HepG2 (cell line): Measurements from ENCODE around the gene ABCA3. TPM values are rescaled to one million over a fixed set of nuclear protein-coding genes. Genes with fewer than 3 reads are reported as not detected.

Experiments
- ATAC-seq: fragments of 200-7000 bp; cut with Tn5 transposase; 3 replicates; pipeline ENCODE4 v1.9.1; 2020; ENCODE audit warnings: mild to moderate bottlenecking, moderate library complexity
- BruUV-seq: library from RNA; stranded (reverse); fragments of 400-500 nt; replicated peaks from 2 replicates; lab custom pipeline; 2021; lab: Mats Ljungman, UMichigan
- CTCF ChIA-PET: fragments of 300-600 bp; formaldehyde crosslinking; extraction: SDS; loops from one replicate; lab custom pipeline; 2021; ENCODE audit warnings: low total read pairs, inconsistent platforms, low intra/inter-chr PET ratio; lab: Yijun Ruan, JAX
- POLR2A ChIA-PET: fragments of 350-600 bp; sonication (Branson Sonifier 250); formaldehyde crosslinking; loops from one replicate; lab custom pipeline; 2020; ENCODE audit warnings: antibody characterized with exemption, inconsistent platforms; lab: Yijun Ruan, JAX
- DNase-seq: peaks from one replicate; pipeline ENCODE4 v3.0.0-alpha.2; 2015; ENCODE audit warnings: low spot score
- FAIRE-seq: peaks from 3 replicates; lab custom pipeline; 2011; peaks lifted over from hg19 to GRCh38; lab: Jason Lieb, UNC
- H2AFZ ChIP-seq: one replicate; pipeline ENCODE4 v1.6.1; 2011; ENCODE audit warnings: low read length, inconsistent platforms
- H3K27ac ChIP-seq: fragments of 300-600 bp; 3 replicates; pipeline ENCODE4 v1.8.0; 2011; ENCODE audit warnings: mixed run types, mild to moderate bottlenecking, mixed read lengths, low read length, inconsistent platforms; ENCODE audit not compliant: insufficient read depth; ENCODE audit errors: extremely low read length
- H3K27me3 ChIP-seq, 2 experiments: fragments of 200-600 bp in 1 of 2; 2 replicates in 1 of 2; 3 replicates in 1 of 2; pipeline versions ENCODE4 v1.6.0 to v1.8.0; 2011; ENCODE audit warnings: low read length in 2 of 2, mild to moderate bottlenecking in 2 of 2, moderate library complexity in 2 of 2, inconsistent platforms in 1 of 2; ENCODE audit not compliant: insufficient read depth in 2 of 2, control insufficient read depth in 1 of 2
- H3K36me3 ChIP-seq, 2 experiments: fragments of 200-600 bp in 1 of 2; replicated peaks in 1 of 2; 2 replicates in 1 of 2; 3 replicates in 1 of 2; pipeline versions ENCODE4 v1.5.1 to v1.8.0; 2011; ENCODE audit warnings: low read length in 2 of 2, inconsistent platforms in 1 of 2; ENCODE audit not compliant: insufficient read depth in 2 of 2, control insufficient read depth in 1 of 2
- H3K4me1 ChIP-seq: 2 replicates; pipeline ENCODE4 v1.5.1; 2012; ENCODE audit warnings: low read length, inconsistent platforms; ENCODE audit not compliant: insufficient read depth
- H3K4me2 ChIP-seq: 2 replicates; pipeline ENCODE4 v1.6.0; 2011; ENCODE audit warnings: low read depth, low read length, inconsistent platforms
- H3K4me3 ChIP-seq, 3 experiments: fragments of 200-600 bp in 1 of 3; sonication (generic), shearing (Covaris generic) in 1 of 3; replicated peaks in 1 of 3; 2 replicates each; pipeline ENCODE4 v1.5.1; 2011 to 2016; ENCODE audit warnings: low read length in 3 of 3, inconsistent platforms in 2 of 3, low read depth in 2 of 3, mild to moderate bottlenecking in 2 of 3, control low read depth in 1 of 3, mixed read lengths in 1 of 3; ENCODE audit not compliant: insufficient read depth in 1 of 3
- H3K79me2 ChIP-seq: one replicate; pipeline ENCODE4 v1.6.1; 2011; ENCODE audit warnings: low read length, inconsistent platforms; ENCODE audit not compliant: insufficient read depth
- H3K9ac ChIP-seq: 2 replicates; pipeline ENCODE4 v1.6.0; 2011; ENCODE audit warnings: mild to moderate bottlenecking, low read depth, low read length, inconsistent platforms; ENCODE audit not compliant: insufficient read depth
- H3K9me3 ChIP-seq: 2 replicates; pipeline ENCODE4 v1.5.1; 2012; ENCODE audit warnings: mild to moderate bottlenecking, low read length
- H4K20me1 ChIP-seq: 2 replicates; pipeline ENCODE4 v1.6.0; 2011; ENCODE audit warnings: inconsistent platforms, mild to moderate bottlenecking, low read length, moderate library complexity; ENCODE audit not compliant: insufficient read depth
- BRD4 ChIP-seq: sonication (generic); formaldehyde crosslinking; IDR thresholded peaks from 2 replicates; pipeline ENCODE4 v1.4.0; 2020; ENCODE audit warnings: missing genetic modification reagents
- ELF4 ChIP-seq: sonication (generic); formaldehyde crosslinking; IDR thresholded peaks from 2 replicates; pipeline ENCODE4 v1.5.0; 2020; ENCODE audit warnings: missing genetic modification reagents, mild to moderate bottlenecking, moderate library complexity, borderline replicate concordance
- GTF3A ChIP-seq: sonication (generic); formaldehyde crosslinking; conservative IDR thresholded peaks from 2 replicates; pipeline ENCODE4 v1.4.0; 2020; ENCODE audit warnings: mild to moderate bottlenecking, missing genetic modification reagents
- LCORL ChIP-seq, 2 experiments: fragments of 450-650 bp in 1 of 2; sonication (generic) in 1 of 2; formaldehyde crosslinking in 1 of 2; IDR thresholded peaks; 2 replicates each; pipeline versions ENCODE4 v1.5.0 to v1.6.1; 2017 to 2020; ENCODE audit warnings: antibody characterized with exemption in 1 of 2, missing genetic modification reagents in 1 of 2
- MED1 ChIP-seq: sonication (generic); formaldehyde crosslinking; IDR thresholded peaks from 2 replicates; pipeline ENCODE4 v1.4.0; 2020; ENCODE audit warnings: missing genetic modification reagents
- PCBP1 ChIP-seq: fragments of 200-400 bp; formaldehyde crosslinking; IDR thresholded peaks from 2 replicates; pipeline ENCODE4 v1.6.1; 2017; ENCODE audit warnings: mild to moderate bottlenecking, low read depth, low read length, borderline replicate concordance
- RARA ChIP-seq: IDR thresholded peaks from 2 replicates; pipeline ENCODE4 v1.6.1; 2016; ENCODE audit warnings: missing genetic modification reagents, missing compliant biosample characterization
- SPEN ChIP-seq: sonication (generic); formaldehyde crosslinking; IDR thresholded peaks from 2 replicates; pipeline ENCODE4 v1.5.1; 2020; ENCODE audit warnings: low read depth, mild to moderate bottlenecking, missing genetic modification reagents
- ZBTB21 ChIP-seq: sonication (generic); formaldehyde crosslinking; IDR thresholded peaks from 2 replicates; pipeline ENCODE4 v1.4.0; 2020; ENCODE audit warnings: missing genetic modification reagents
- ZNF777 ChIP-seq: sonication (generic); formaldehyde crosslinking; IDR thresholded peaks from 2 replicates; pipeline ENCODE4 v1.4.0; 2020; ENCODE audit warnings: missing genetic modification reagents
- WGBS: methylation state at CpG from one replicate; pipeline ENCODE4 v1.1.6; 2017; ENCODE audit warnings: low lambda C conversion rate; 5-methylcytosine and 5-hydroxymethylcytosine counted together
- in situ Hi-C: cut with HindIII; loops from 2 replicates; pipeline ENCODE4 v1.10.0; 2017; ENCODE audit warnings: low pct_unique_long_range_greater_than_20kb; ENCODE audit not compliant: extremely low pct_ligation_motif_present
- intact Hi-C: fragments of 100-400 bp; cut with micrococcal nuclease; formaldehyde crosslinking; loops from one replicate; pipeline ENCODE4 v1.10.0; 2022; ENCODE audit not compliant: unreplicated experiment
- polyA plus RNA-seq, 8 experiments: library from polyadenylated mRNA; depleted of rRNA in 3 of 8; stranded (reverse) in 7 of 8; unstranded in 1 of 8; fragments of >200 nt; fragmentation: Illumina TruSeq in 4 of 8; extraction: Trizol in 4 of 8; gene quantifications; 2 replicates each; pipeline versions ENCODE4 v1.2.1 to v1.2.3, GENCODE V29; 2011 to 2016; ENCODE audit warnings: low read depth in 4 of 8, missing spikeins in 1 of 8, mixed read lengths in 1 of 8; ENCODE audit not compliant: insufficient read depth in 1 of 8
- total RNA-seq, 5 experiments: library from RNA; depleted of rRNA; stranded (reverse); fragments of >200 nt; fragmentation: Illumina TruSeq; extraction: Trizol; gene quantifications; 2 replicates each; pipeline ENCODE4 v1.2.3, GENCODE V29; 2016; ENCODE audit warnings: low read depth in 1 of 5
- TF ChIP-seq, protein P1 (sequence below): sonication (generic); formaldehyde crosslinking; conservative IDR thresholded peaks from 2 replicates; pipeline ENCODE4 v1.5.0; 2020; ENCODE audit warnings: missing genetic modification reagents
- TF ChIP-seq, protein P2 (sequence below): sonication (generic); formaldehyde crosslinking; IDR thresholded peaks from 2 replicates; pipeline ENCODE4 v1.4.0; 2020; ENCODE audit warnings: missing genetic modification reagents, borderline replicate concordance
- TF ChIP-seq, protein P3 (sequence below): sonication (generic); formaldehyde crosslinking; IDR thresholded peaks from 2 replicates; pipeline ENCODE4 v1.5.1; 2020; ENCODE audit warnings: missing genetic modification reagents, mild to moderate bottlenecking, borderline replicate concordance

ABCA3 gene
- total and polyA plus RNA-seq, 2 of the 13 experiments (the other 11 are each of a cell fraction or from before 2014, with no cell fraction given): 0.60 to 1.5 TPM

DNA sequence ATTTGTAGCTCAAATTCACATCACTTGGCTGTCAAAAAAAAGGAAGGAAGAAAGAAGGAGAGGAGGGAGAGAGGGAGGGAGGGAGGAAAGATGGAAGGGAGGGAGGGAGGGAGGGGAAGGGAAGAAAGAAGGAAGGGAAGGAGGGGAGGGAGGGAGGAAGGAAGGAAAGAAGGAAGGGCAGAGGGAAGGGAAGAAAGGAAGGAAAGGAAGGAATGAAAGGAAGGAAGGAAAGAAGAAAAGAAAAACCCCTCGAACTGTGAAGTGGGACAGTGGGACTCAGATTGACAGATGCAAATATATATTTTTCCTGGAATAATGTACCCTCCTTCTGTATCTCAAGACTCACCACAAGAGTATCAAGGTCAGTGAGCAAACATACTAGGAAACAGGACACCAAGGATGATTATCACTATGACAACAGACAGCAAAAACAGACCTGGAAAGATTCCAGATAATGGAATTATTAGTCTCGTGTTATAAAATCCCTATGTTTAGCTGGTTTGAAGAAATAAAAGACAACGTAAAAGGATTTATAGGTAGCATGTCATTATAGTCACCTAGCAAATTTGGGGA lies 24.2 kb upstream of the ABCA3 start:
- FAIRE-seq: no peak
- ATAC-seq: no peak
- in situ Hi-C loops: no loop called here
- WGBS: 2% methylated on average over 3 of the region's 3 CpGs
- no peak overlapping the region for H3K9ac ChIP-seq
- intact Hi-C loops: no loop called here
- no peaks in the 10 kb centered on the region for H3K4me1 ChIP-seq
- H3K27me3 ChIP-seq: peaks cover 0 to 50% of the 10 kb centered on the region in 2 experiments; a peak in 3 of 5 replicates
- CTCF ChIA-PET: no interaction called here
- no peak overlapping the region for H3K4me3 ChIP-seq
- H2AFZ ChIP-seq: no peak overlapping the region
- TF ChIP-seq BRD4 (no peak), PCBP1 (0 out of 2 replicates have a peak, but pooled peaks have one; percentile 29)
- H3K9me3 ChIP-seq: no peaks in the 10 kb centered on the region
- no peak overlapping the region for H3K27ac ChIP-seq
- no peaks in the 10 kb centered on the region for H4K20me1 ChIP-seq
- no TSS peak for BruUV-seq
- H3K36me3 ChIP-seq: no peaks in the 10 kb centered on the region
- H3K79me2 ChIP-seq: no peaks in the 10 kb centered on the region
- DNase-seq: no peak
- POLR2A ChIA-PET: no interaction called here
- no peak overlapping the region for H3K4me2 ChIP-seq

DNA sequence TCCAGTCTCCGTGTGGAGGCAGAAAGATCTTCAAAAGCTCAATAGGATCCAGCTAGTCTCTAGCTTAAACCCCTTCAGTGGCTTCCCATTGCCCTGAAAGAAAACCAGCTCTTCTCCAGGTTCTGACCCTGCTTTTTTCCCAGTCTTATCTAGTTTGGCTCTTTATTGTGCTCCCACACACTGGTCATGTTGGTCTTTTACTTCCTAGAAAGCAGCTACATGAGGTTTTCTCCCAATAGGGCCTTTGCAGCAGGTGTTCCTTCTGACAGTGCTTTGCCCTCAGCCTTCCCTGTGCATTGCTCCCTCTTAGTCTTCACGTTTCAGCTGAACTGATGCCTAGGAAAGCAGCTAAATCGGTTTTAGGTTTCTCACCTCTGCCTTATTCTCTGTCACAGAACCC lies 21.7 kb upstream of the ABCA3 start:
- Histone ChIP-seq H2AFZ (no peak overlapping the region), H3K9me3 (0 out of 2 replicates have a peak, but pooled peaks cover 2% of the 10 kb centered on the region), H3K27me3 (peaks cover 0 to 44% of the 10 kb centered on the region in 2 experiments; a peak in 2 of 5 replicates), H3K4me3 (no peak overlapping the region), H3K4me2 (no peak overlapping the region), H3K4me1 (no peaks in the 10 kb centered on the region), H4K20me1 (no peaks in the 10 kb centered on the region), H3K79me2 (no peaks in the 10 kb centered on the region), H3K9ac (no peak overlapping the region), H3K27ac (no peak overlapping the region), H3K36me3 (no peaks in the 10 kb centered on the region)
- FAIRE-seq (no peak), DNase-seq (no peak), ATAC-seq (no peak)
- intact Hi-C loops: no loop called here
- ChIA-PET CTCF (no interaction called here), POLR2A (no interaction called here)
- no TSS peak for BruUV-seq
- in situ Hi-C loops: no loop called here
- 0% methylated on average over 3 of the region's 3 CpGs for WGBS
- TF ChIP-seq ZNF777 (CRISPR knock-in tag): no peak
- TF ChIP-seq, protein P1, sequence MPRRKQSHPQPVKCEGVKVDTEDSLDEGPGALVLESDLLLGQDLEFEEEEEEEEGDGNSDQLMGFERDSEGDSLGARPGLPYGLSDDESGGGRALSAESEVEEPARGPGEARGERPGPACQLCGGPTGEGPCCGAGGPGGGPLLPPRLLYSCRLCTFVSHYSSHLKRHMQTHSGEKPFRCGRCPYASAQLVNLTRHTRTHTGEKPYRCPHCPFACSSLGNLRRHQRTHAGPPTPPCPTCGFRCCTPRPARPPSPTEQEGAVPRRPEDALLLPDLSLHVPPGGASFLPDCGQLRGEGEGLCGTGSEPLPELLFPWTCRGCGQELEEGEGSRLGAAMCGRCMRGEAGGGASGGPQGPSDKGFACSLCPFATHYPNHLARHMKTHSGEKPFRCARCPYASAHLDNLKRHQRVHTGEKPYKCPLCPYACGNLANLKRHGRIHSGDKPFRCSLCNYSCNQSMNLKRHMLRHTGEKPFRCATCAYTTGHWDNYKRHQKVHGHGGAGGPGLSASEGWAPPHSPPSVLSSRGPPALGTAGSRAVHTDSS: no peak
- TF ChIP-seq MED1 (CRISPR knock-in tag): no peak
- no peak for TF ChIP-seq ZBTB21 (CRISPR knock-in tag)
- no peak for TF ChIP-seq GTF3A (CRISPR knock-in tag)
- TF ChIP-seq, protein P2, sequence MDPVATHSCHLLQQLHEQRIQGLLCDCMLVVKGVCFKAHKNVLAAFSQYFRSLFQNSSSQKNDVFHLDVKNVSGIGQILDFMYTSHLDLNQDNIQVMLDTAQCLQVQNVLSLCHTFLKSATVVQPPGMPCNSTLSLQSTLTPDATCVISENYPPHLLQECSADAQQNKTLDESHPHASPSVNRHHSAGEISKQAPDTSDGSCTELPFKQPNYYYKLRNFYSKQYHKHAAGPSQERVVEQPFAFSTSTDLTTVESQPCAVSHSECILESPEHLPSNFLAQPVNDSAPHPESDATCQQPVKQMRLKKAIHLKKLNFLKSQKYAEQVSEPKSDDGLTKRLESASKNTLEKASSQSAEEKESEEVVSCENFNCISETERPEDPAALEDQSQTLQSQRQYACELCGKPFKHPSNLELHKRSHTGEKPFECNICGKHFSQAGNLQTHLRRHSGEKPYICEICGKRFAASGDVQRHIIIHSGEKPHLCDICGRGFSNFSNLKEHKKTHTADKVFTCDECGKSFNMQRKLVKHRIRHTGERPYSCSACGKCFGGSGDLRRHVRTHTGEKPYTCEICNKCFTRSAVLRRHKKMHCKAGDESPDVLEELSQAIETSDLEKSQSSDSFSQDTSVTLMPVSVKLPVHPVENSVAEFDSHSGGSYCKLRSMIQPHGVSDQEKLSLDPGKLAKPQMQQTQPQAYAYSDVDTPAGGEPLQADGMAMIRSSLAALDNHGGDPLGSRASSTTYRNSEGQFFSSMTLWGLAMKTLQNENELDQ (CRISPR knock-in tag): no peak
- no peak for TF ChIP-seq LCORL (IDR thresholded peaks at IDR 0.05)
- no peak for TF ChIP-seq LCORL (CRISPR knock-in tag; IDR thresholded peaks at IDR 0.05)
- no peak for TF ChIP-seq ELF4
- TF ChIP-seq, protein P3, sequence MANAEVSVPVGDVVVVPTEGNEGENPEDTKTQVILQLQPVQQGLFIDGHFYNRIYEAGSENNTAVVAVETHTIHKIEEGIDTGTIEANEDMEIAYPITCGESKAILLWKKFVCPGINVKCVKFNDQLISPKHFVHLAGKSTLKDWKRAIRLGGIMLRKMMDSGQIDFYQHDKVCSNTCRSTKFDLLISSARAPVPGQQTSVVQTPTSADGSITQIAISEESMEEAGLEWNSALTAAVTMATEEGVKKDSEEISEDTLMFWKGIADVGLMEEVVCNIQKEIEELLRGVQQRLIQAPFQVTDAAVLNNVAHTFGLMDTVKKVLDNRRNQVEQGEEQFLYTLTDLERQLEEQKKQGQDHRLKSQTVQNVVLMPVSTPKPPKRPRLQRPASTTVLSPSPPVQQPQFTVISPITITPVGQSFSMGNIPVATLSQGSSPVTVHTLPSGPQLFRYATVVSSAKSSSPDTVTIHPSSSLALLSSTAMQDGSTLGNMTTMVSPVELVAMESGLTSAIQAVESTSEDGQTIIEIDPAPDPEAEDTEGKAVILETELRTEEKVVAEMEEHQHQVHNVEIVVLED: no peak
- no peak for TF ChIP-seq SPEN (CRISPR knock-in tag)
- no peak for TF ChIP-seq RARA (CRISPR knock-in tag)
